Measurements from ENCODE around the gene KIAA0825.

DNA sequence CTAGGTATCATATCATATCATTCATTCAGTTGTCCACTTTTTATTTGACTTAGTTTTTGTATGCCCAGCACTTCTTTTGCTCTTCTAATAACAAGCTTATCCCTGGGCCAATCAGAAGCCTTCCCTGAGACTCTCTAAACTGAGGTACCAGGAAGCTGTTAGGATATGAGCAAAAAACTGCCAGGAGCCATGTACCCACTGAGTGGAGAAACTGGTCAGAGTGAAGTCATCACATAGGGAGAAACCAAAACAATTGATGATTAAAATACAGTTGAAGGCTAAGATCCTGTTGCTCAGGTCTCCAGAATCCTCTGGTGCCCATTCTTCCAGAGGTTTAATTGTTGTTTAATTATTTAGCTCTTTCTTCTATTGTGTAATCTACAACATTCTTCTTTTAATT is 120.2 kb downstream of the KIAA0825 start:
- TF ChIP-seq, protein P1, sequence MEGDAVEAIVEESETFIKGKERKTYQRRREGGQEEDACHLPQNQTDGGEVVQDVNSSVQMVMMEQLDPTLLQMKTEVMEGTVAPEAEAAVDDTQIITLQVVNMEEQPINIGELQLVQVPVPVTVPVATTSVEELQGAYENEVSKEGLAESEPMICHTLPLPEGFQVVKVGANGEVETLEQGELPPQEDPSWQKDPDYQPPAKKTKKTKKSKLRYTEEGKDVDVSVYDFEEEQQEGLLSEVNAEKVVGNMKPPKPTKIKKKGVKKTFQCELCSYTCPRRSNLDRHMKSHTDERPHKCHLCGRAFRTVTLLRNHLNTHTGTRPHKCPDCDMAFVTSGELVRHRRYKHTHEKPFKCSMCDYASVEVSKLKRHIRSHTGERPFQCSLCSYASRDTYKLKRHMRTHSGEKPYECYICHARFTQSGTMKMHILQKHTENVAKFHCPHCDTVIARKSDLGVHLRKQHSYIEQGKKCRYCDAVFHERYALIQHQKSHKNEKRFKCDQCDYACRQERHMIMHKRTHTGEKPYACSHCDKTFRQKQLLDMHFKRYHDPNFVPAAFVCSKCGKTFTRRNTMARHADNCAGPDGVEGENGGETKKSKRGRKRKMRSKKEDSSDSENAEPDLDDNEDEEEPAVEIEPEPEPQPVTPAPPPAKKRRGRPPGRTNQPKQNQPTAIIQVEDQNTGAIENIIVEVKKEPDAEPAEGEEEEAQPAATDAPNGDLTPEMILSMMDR (IDR thresholded peaks at IDR 0.05) = no peak
- TF ChIP-seq POLR2A (IDR thresholded peaks at IDR 0.05) (no peak), EP300 (IDR thresholded peaks at IDR 0.05) (no peak), POLR2AphosphoS5 (IDR thresholded peaks at IDR 0.05) (no peak)
